ENCODE measurements around the gene ALDH1L2. TPM values are rescaled to one million over a fixed set of nuclear protein-coding genes. Genes with fewer than 3 reads are reported as not detected.

Gene ALDH1L2
- total RNA-seq, 1 experiment from 2014 or later: 2.2 TPM

- H3K9me2 ChIP-seq (ENCODE audit: insufficient read depth): no peaks in the 10 kb centered on the region
- H3K9me3 ChIP-seq (ENCODE audit: insufficient read depth, low read depth): no peaks in the 10 kb centered on the region
- H3K4me1 ChIP-seq (replicated peaks; ENCODE audit: insufficient read depth): peaks cover 14% of the 10 kb centered on the region; the same call in 1 of the 2 replicates
- no peak overlapping the region for H3K27ac ChIP-seq
- no peak overlapping the region for H2AFZ ChIP-seq
- H3K4me3 ChIP-seq: no peak overlapping the region
- no peaks in the 10 kb centered on the region for H3F3A ChIP-seq (ENCODE audit: insufficient read depth, low read depth)
- no TSS peak for BruUV-seq (replicated peaks)
- no peaks in the 10 kb centered on the region for H3K27me3 ChIP-seq (ENCODE audit: insufficient read depth, low read depth)
- TF ChIP-seq EZH2 (IDR thresholded peaks at IDR 0.05; ENCODE audit: low read depth) (no peak), CTCF (conservative IDR thresholded peaks at IDR 0.05) (no peak)
- no peak overlapping the region for H3K4me2 ChIP-seq
- DNase-seq: no peak
- CTCF ChIA-PET: no interaction called here
- H3K36me3 ChIP-seq (ENCODE audit: low read depth): no peaks in the 10 kb centered on the region
- H4K20me1 ChIP-seq (ENCODE audit: insufficient read depth): no peaks in the 10 kb centered on the region
- intact Hi-C loops (cut with micrococcal nuclease; ENCODE audit: unreplicated experiment): no loop called here
- no peaks in the 10 kb centered on the region for H3K79me2 ChIP-seq (ENCODE audit: low read depth)
- POLR2A ChIA-PET (ENCODE audit: unreplicated experiment): no interaction called here
These were observed 66.2 kb downstream of the ALDH1L2 start for GRCh38 chr12:105018012-105018411.

- no peaks in the 10 kb centered on the region for H3K9me2 ChIP-seq (ENCODE audit: insufficient read depth)
- ChIA-PET CTCF (interaction anchor here (0.6 kb wide), 1 partner anchor 93 kb away, joined by 9 read pairs; no protein-coding TSS in a partner anchor), POLR2A (ENCODE audit: unreplicated experiment) (no interaction called here)
- no peak overlapping the region for H3K27ac ChIP-seq
- no peaks in the 10 kb centered on the region for H3F3A ChIP-seq (ENCODE audit: insufficient read depth, low read depth)
- H2AFZ ChIP-seq: no peak overlapping the region; the same call in 1 of the 2 replicates
- H3K4me2 ChIP-seq: no peak overlapping the region
- DNase-seq: no peak
- BruUV-seq (replicated peaks): no TSS peak
- no peaks in the 10 kb centered on the region for H4K20me1 ChIP-seq (ENCODE audit: insufficient read depth)
- no peaks in the 10 kb centered on the region for H3K9me3 ChIP-seq (ENCODE audit: insufficient read depth, low read depth)
- H3K79me2 ChIP-seq (ENCODE audit: low read depth): no peaks in the 10 kb centered on the region
- peaks cover 11% of the 10 kb centered on the region; the same call in 1 of the 2 replicates for H3K4me1 ChIP-seq (replicated peaks; ENCODE audit: insufficient read depth)
- TF ChIP-seq CTCF (conservative IDR thresholded peaks at IDR 0.05) (no peak), EZH2 (IDR thresholded peaks at IDR 0.05; ENCODE audit: low read depth) (no peak)
- intact Hi-C loops (cut with micrococcal nuclease; ENCODE audit: unreplicated experiment): no loop called here
- no peaks in the 10 kb centered on the region for H3K27me3 ChIP-seq (ENCODE audit: insufficient read depth, low read depth)
- no peaks in the 10 kb centered on the region for H3K36me3 ChIP-seq (ENCODE audit: low read depth)
- no peak overlapping the region for H3K4me3 ChIP-seq
These were observed 68.7 kb downstream of the ALDH1L2 start for GRCh38 chr12:105015543-105015942.

GRCh38 chr12:105014603-105015002, 69.7 kb downstream of the ALDH1L2 start:
- no TSS peak for BruUV-seq (replicated peaks)
- no peaks in the 10 kb centered on the region for H3K36me3 ChIP-seq (ENCODE audit: low read depth)
- intact Hi-C loops (cut with micrococcal nuclease; ENCODE audit: unreplicated experiment): no loop called here

More at GRCh38 chr12:105014603-105015002, 69.7 kb downstream of the ALDH1L2 start:
- no peak overlapping the region for H3K4me3 ChIP-seq
- H4K20me1 ChIP-seq (ENCODE audit: insufficient read depth): no peaks in the 10 kb centered on the region
- no peaks in the 10 kb centered on the region for H3K9me2 ChIP-seq (ENCODE audit: insufficient read depth)
- H3K79me2 ChIP-seq (ENCODE audit: low read depth): no peaks in the 10 kb centered on the region
- no peak overlapping the region for H3K27ac ChIP-seq
- no peak for TF ChIP-seq EZH2 (IDR thresholded peaks at IDR 0.05; ENCODE audit: low read depth)
- no peak for TF ChIP-seq CTCF (conservative IDR thresholded peaks at IDR 0.05)
- H3K27me3 ChIP-seq (ENCODE audit: insufficient read depth, low read depth): no peaks in the 10 kb centered on the region
- H3K4me2 ChIP-seq: no peak overlapping the region
- H3K4me1 ChIP-seq (replicated peaks; ENCODE audit: insufficient read depth): peaks cover 1% of the 10 kb centered on the region; the same call in 1 of the 2 replicates
- no peaks in the 10 kb centered on the region for H3F3A ChIP-seq (ENCODE audit: insufficient read depth, low read depth)
- no peak overlapping the region for H2AFZ ChIP-seq
- no peaks in the 10 kb centered on the region for H3K9me3 ChIP-seq (ENCODE audit: insufficient read depth, low read depth)
- ChIA-PET POLR2A (ENCODE audit: unreplicated experiment) (interaction anchor here (0.6 kb wide), 1 partner anchor 48 kb away, joined by 4 read pairs; no protein-coding TSS in a partner anchor), CTCF (interaction anchor here (0.6 kb wide), 1 partner anchor 606 kb away, joined by 6 read pairs; no protein-coding TSS in a partner anchor)
- no peak for DNase-seq
